ENCODE results near the gene SHC3. TPM values are rescaled to one million over a fixed set of nuclear protein-coding genes. Genes with fewer than 3 reads are reported as not detected.

The SHC3 gene
- total RNA-seq, 1 donor from 2014 or later: 0.21 TPM

DNA sequence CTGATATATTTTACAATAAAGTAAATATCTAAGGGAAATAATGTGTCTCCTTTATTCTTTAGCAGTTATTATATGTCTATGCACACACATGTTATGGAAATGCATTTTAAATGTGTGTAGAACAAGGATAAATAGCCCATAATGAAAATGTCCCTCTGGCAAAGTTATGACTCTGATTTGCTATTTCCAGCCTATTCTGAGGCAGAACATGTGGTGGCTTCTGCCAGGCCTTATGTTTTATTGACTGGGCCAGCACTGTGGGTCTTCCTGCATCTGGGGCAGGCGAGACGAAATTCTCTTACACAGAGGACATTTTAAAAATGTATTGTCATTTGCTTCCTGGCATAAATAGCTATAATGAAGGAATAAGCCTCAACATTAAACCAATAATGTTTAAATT is 134.5 kb downstream of the SHC3 start:
- TF ChIP-seq, protein P1, sequence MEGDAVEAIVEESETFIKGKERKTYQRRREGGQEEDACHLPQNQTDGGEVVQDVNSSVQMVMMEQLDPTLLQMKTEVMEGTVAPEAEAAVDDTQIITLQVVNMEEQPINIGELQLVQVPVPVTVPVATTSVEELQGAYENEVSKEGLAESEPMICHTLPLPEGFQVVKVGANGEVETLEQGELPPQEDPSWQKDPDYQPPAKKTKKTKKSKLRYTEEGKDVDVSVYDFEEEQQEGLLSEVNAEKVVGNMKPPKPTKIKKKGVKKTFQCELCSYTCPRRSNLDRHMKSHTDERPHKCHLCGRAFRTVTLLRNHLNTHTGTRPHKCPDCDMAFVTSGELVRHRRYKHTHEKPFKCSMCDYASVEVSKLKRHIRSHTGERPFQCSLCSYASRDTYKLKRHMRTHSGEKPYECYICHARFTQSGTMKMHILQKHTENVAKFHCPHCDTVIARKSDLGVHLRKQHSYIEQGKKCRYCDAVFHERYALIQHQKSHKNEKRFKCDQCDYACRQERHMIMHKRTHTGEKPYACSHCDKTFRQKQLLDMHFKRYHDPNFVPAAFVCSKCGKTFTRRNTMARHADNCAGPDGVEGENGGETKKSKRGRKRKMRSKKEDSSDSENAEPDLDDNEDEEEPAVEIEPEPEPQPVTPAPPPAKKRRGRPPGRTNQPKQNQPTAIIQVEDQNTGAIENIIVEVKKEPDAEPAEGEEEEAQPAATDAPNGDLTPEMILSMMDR (IDR thresholded peaks at IDR 0.05): no peak
- DNase-seq (ENCODE audit: extremely low spot score, unreplicated experiment): no peak
- H3K4me1 Mint-ChIP-seq (ENCODE audit: unreplicated experiment): no peaks in the 10 kb centered on the region

DNA sequence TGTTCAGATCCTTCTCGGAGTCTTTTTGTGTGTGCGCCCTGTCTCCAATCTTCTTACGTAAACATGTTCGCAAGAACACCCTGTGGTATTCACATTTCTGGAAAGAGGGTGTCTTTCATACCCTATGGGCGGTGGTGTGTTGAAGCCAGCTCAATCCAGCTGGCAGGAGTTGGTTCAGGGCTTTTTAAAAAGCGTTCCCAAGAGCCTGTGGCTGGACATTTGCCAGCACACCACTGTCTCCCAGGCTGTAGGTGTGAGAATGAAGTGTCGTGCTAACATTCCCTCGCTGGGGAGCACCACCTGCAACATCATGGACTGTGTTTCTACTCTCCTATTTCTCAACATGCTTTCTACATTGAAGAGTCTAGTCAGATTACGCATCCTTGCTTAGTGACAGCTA is 135.6 kb downstream of the SHC3 start:
- Mint-ChIP-seq H3K4me3 (ENCODE audit: unreplicated experiment) (no peak overlapping the region), H3K4me1 (ENCODE audit: unreplicated experiment) (no peaks in the 10 kb centered on the region), H3K9me3 (ENCODE audit: unreplicated experiment) (no peaks in the 10 kb centered on the region), H3K36me3 (ENCODE audit: unreplicated experiment) (no peaks in the 10 kb centered on the region), H3K27ac (ENCODE audit: unreplicated experiment) (no peak overlapping the region), H3K27me3 (ENCODE audit: unreplicated experiment) (peaks cover 5% of the 10 kb centered on the region)
- TF ChIP-seq, protein P1 (IDR thresholded peaks at IDR 0.05): no peak
- no peak for DNase-seq (ENCODE audit: extremely low spot score, unreplicated experiment)

More for the DNA sequence above, 134.5 kb downstream of the SHC3 start:
- H3K9me3 Mint-ChIP-seq (ENCODE audit: unreplicated experiment): no peaks in the 10 kb centered on the region
- no peaks in the 10 kb centered on the region for H3K36me3 Mint-ChIP-seq (ENCODE audit: unreplicated experiment)
- H3K27ac Mint-ChIP-seq (ENCODE audit: unreplicated experiment): no peak overlapping the region
- H3K4me3 Mint-ChIP-seq (ENCODE audit: unreplicated experiment): no peak overlapping the region
- H3K27me3 Mint-ChIP-seq (ENCODE audit: unreplicated experiment): peaks cover 5% of the 10 kb centered on the region

DNA sequence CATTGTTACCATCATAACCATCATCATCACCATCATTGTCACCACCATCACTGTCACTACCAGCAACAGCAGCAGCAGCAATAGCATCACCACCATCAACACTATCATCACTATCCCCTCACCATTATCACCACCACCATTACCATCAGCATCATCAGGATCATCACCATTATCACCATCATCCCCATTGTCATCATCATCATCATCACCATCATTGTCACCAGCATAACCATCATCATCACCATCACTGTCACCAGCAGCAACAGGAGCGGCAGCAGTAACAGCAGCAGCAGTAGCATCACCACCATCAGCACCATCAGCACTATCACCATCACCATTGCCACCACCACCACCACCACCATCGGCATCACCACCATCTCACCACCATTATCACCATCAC is 139.0 kb downstream of the SHC3 start:
- Mint-ChIP-seq H3K27ac (ENCODE audit: unreplicated experiment) (no peak overlapping the region), H3K36me3 (ENCODE audit: unreplicated experiment) (no peaks in the 10 kb centered on the region), H3K4me3 (ENCODE audit: unreplicated experiment) (no peak overlapping the region), H3K9me3 (ENCODE audit: unreplicated experiment) (no peaks in the 10 kb centered on the region), H3K27me3 (ENCODE audit: unreplicated experiment) (peaks cover 2% of the 10 kb centered on the region), H3K4me1 (ENCODE audit: unreplicated experiment) (no peaks in the 10 kb centered on the region)
- DNase-seq (ENCODE audit: extremely low spot score, unreplicated experiment): no peak
- TF ChIP-seq, protein P1 (IDR thresholded peaks at IDR 0.05): no peak

DNA sequence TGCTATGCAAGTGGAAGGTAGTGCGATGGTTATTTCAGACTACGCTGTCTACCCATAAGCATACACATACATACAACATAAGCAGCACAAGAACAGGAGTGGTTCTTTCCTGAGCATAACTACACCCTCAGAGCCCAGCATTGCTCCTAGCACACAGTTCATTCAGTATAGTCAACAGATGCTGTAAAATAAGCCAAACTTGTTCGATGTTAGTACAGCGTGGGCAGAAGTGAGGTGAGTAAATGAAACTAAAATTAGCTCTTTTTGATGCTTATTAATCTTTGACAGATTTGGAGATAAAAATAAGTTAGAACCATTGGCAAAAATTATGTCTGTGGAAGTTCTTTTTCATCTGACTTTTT is 139.5 kb downstream of the SHC3 start:
- no peak for DNase-seq (ENCODE audit: extremely low spot score, unreplicated experiment)
- Mint-ChIP-seq H3K27ac (ENCODE audit: unreplicated experiment) (no peak overlapping the region), H3K36me3 (ENCODE audit: unreplicated experiment) (no peaks in the 10 kb centered on the region), H3K4me3 (ENCODE audit: unreplicated experiment) (no peak overlapping the region), H3K27me3 (ENCODE audit: unreplicated experiment) (peaks cover 2% of the 10 kb centered on the region), H3K9me3 (ENCODE audit: unreplicated experiment) (no peaks in the 10 kb centered on the region), H3K4me1 (ENCODE audit: unreplicated experiment) (no peaks in the 10 kb centered on the region)
- TF ChIP-seq, protein P1 (IDR thresholded peaks at IDR 0.05): no peak

DNA sequence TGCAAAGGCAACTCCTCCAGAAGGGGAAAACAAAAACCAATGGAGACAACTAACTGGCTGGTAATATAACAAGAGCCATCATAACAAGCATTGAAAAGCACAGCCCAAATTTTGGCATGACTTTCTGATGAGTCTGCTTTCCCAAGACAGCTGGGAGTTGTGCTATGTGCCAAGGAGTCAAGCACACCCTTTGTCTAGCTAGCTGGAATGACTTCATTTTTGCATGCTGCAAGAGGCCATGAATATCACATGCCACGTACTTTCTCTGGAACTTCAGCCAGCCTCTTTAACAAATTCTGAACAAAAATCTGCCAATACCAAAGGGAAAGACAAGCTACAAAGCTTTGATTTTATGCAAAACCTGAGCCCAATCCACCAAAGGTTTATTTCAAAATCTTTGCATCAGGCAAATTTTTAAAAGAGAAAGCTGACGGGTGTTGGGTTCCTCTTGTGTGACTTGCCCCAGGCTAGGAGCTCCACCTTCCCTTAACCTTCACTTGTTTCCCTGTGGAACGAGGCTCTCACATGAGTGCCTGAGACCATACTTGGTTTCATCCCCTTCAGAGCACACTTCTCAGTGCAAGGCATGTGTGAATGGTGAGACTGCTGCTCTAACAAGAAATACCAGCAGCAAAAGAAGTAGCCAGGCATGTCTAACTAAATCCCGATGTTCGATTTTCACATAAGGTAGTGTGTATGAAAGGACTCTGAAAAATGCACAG is 140.1 kb downstream of the SHC3 start:
- TF ChIP-seq, protein P1 (IDR thresholded peaks at IDR 0.05): no peak
- H3K27ac Mint-ChIP-seq (ENCODE audit: unreplicated experiment): no peak overlapping the region
- peaks cover 4% of the 10 kb centered on the region for H3K27me3 Mint-ChIP-seq (ENCODE audit: unreplicated experiment)
- H3K4me1 Mint-ChIP-seq (ENCODE audit: unreplicated experiment): no peaks in the 10 kb centered on the region
- H3K36me3 Mint-ChIP-seq (ENCODE audit: unreplicated experiment): no peaks in the 10 kb centered on the region
- no peak overlapping the region for H3K4me3 Mint-ChIP-seq (ENCODE audit: unreplicated experiment)
- DNase-seq (ENCODE audit: extremely low spot score, unreplicated experiment): no peak
- no peaks in the 10 kb centered on the region for H3K9me3 Mint-ChIP-seq (ENCODE audit: unreplicated experiment)

Data from osteocyte (in vitro differentiated cells).